ENCODE measurements around the gene TAF11L7. TPM values are rescaled to one million over a fixed set of nuclear protein-coding genes. Genes with fewer than 3 reads are reported as not detected.
"Not testable (repeated sequence)": the region's sequence is repeated elsewhere in the genome, so short reads cannot be mapped to it uniquely, and the experiment has no call there.

Gene TAF11L7
- total and polyA plus RNA-seq, 2 experiments from 2014 or later: not detected

- no peak for TF ChIP-seq EZH2 (IDR thresholded peaks at IDR 0.05; ENCODE audit: insufficient read depth, poor library complexity, severe bottlenecking)
- no peak for TF ChIP-seq EZH2phosphoT487 (IDR thresholded peaks at IDR 0.05; ENCODE audit: insufficient read depth, low read depth)
- WGBS, 2 experiments (ENCODE audit: low coverage in 1 of 2, low lambda C conversion rate in 2 of 2, missing lambda C conversion rate in 2 of 2): 28 to 33% methylated on average over 3 of the region's 3 CpGs
- H2AFZ ChIP-seq: no peak overlapping the region
- H3K27me3 ChIP-seq (replicated peaks; ENCODE audit: insufficient read depth): no peaks in the 10 kb centered on the region
- H3K9me3 ChIP-seq (ENCODE audit: low read depth): no peaks in the 10 kb centered on the region
- H3K4me2 ChIP-seq (ENCODE audit: unreplicated experiment): no peak overlapping the region
- H3K36me3 ChIP-seq (ENCODE audit: low read depth): no peaks in the 10 kb centered on the region
- DNase-seq: no peak
- in situ Hi-C loops (cut with MboI): no loop called here
- no peak overlapping the region for H3K9ac ChIP-seq
- no peak overlapping the region for H3K27ac ChIP-seq
- H3K4me1 ChIP-seq (ENCODE audit: insufficient read depth): no peaks in the 10 kb centered on the region
- H3K9me2 ChIP-seq (ENCODE audit: insufficient read depth): no peaks in the 10 kb centered on the region
- H3F3A ChIP-seq (ENCODE audit: insufficient read depth): no peaks in the 10 kb centered on the region
- H3K79me2 ChIP-seq (ENCODE audit: insufficient read depth): no peaks in the 10 kb centered on the region
- no peak overlapping the region for H3K4me3 ChIP-seq
- H4K20me1 ChIP-seq (ENCODE audit: insufficient read depth): no peaks in the 10 kb centered on the region
Observed at GRCh38 chr5:17619354-17619753, 33.8 kb upstream of the TAF11L7 start.

- TF ChIP-seq EZH2phosphoT487 (IDR thresholded peaks at IDR 0.05; ENCODE audit: insufficient read depth, low read depth) (no peak), EZH2 (IDR thresholded peaks at IDR 0.05; ENCODE audit: insufficient read depth, poor library complexity, severe bottlenecking) (no peak)
- no peaks in the 10 kb centered on the region for H3K4me1 ChIP-seq (ENCODE audit: insufficient read depth)
- no peak for DNase-seq
- H4K20me1 ChIP-seq (ENCODE audit: insufficient read depth): no peaks in the 10 kb centered on the region
- WGBS, 2 experiments (ENCODE audit: low coverage in 1 of 2, low lambda C conversion rate in 2 of 2, missing lambda C conversion rate in 2 of 2): 53 to 55% methylated on average over 17 of the region's 17 CpGs
- no peak overlapping the region for H3K4me2 ChIP-seq (ENCODE audit: unreplicated experiment)
- H3K9me2 ChIP-seq (ENCODE audit: insufficient read depth): no peaks in the 10 kb centered on the region
- no peaks in the 10 kb centered on the region for H3F3A ChIP-seq (ENCODE audit: insufficient read depth)
- in situ Hi-C loops (cut with MboI): no loop called here
- H3K9me3 ChIP-seq (ENCODE audit: low read depth): no peaks in the 10 kb centered on the region
- H3K9ac ChIP-seq: no peak overlapping the region
- H3K4me3 ChIP-seq: no peak overlapping the region
- H2AFZ ChIP-seq: no peak overlapping the region
- no peaks in the 10 kb centered on the region for H3K79me2 ChIP-seq (ENCODE audit: insufficient read depth)
- no peaks in the 10 kb centered on the region for H3K27me3 ChIP-seq (replicated peaks; ENCODE audit: insufficient read depth)
- no peaks in the 10 kb centered on the region for H3K36me3 ChIP-seq (ENCODE audit: low read depth)
- H3K27ac ChIP-seq: no peak overlapping the region
Observed at GRCh38 chr5:17614872-17615605, 29.5 kb upstream of the TAF11L7 start.

- H3K27me3 ChIP-seq (replicated peaks; ENCODE audit: insufficient read depth); H3K9ac ChIP-seq; H3K4me3 ChIP-seq; in situ Hi-C loops (cut with MboI); H3F3A ChIP-seq (ENCODE audit: insufficient read depth); H3K79me2 ChIP-seq (ENCODE audit: insufficient read depth); H4K20me1 ChIP-seq (ENCODE audit: insufficient read depth); H3K9me3 ChIP-seq (ENCODE audit: low read depth); H2AFZ ChIP-seq; DNase-seq; H3K9me2 ChIP-seq (ENCODE audit: insufficient read depth); H3K36me3 ChIP-seq (ENCODE audit: low read depth); H3K4me2 ChIP-seq (ENCODE audit: unreplicated experiment); H3K4me1 ChIP-seq (ENCODE audit: insufficient read depth); H3K27ac ChIP-seq: not testable (repeated sequence)
- 54 to 74% methylated on average over 2 of the region's 2 CpGs for WGBS, 2 experiments (ENCODE audit: low coverage in 1 of 2, low lambda C conversion rate in 2 of 2, missing lambda C conversion rate in 2 of 2)
Observed at GRCh38 chr5:17610092-17610491, 24.5 kb upstream of the TAF11L7 start, which contains the start of gene TAF11L12. TSS of gene TAF11L12 (plus strand) at chr5:17610392.

- H3K79me2 ChIP-seq (ENCODE audit: insufficient read depth); H3F3A ChIP-seq (ENCODE audit: insufficient read depth); H3K4me3 ChIP-seq; H3K4me2 ChIP-seq (ENCODE audit: unreplicated experiment); H3K36me3 ChIP-seq (ENCODE audit: low read depth); H3K9me3 ChIP-seq (ENCODE audit: low read depth); H3K9ac ChIP-seq; DNase-seq; H3K4me1 ChIP-seq (ENCODE audit: insufficient read depth); H4K20me1 ChIP-seq (ENCODE audit: insufficient read depth); in situ Hi-C loops (cut with MboI); H3K27ac ChIP-seq; H3K9me2 ChIP-seq (ENCODE audit: insufficient read depth); H2AFZ ChIP-seq; H3K27me3 ChIP-seq (replicated peaks; ENCODE audit: insufficient read depth): not testable (repeated sequence)
- WGBS, 2 experiments (ENCODE audit: low coverage in 1 of 2, low lambda C conversion rate in 2 of 2, missing lambda C conversion rate in 2 of 2): 48 to 57% methylated on average over 4 of the region's 4 CpGs
Observed at GRCh38 chr5:17607461-17607860, 21.9 kb upstream of the TAF11L7 start.

- no peaks in the 10 kb centered on the region for H3K36me3 ChIP-seq (ENCODE audit: low read depth)
- no peak overlapping the region for H3K27ac ChIP-seq
- H3K4me2 ChIP-seq (ENCODE audit: unreplicated experiment): no peak overlapping the region
- no peak for DNase-seq
- no peaks in the 10 kb centered on the region for H3F3A ChIP-seq (ENCODE audit: insufficient read depth)
- H3K27me3 ChIP-seq (replicated peaks; ENCODE audit: insufficient read depth): no peaks in the 10 kb centered on the region
- no peaks in the 10 kb centered on the region for H4K20me1 ChIP-seq (ENCODE audit: insufficient read depth)
- H3K9ac ChIP-seq: no peak overlapping the region
- no peak overlapping the region for H3K4me3 ChIP-seq
- WGBS, 2 experiments (ENCODE audit: low coverage in 1 of 2, low lambda C conversion rate in 2 of 2, missing lambda C conversion rate in 2 of 2): 66% methylated on average over 14 of the region's 14 CpGs
- H3K79me2 ChIP-seq (ENCODE audit: insufficient read depth): no peaks in the 10 kb centered on the region
- in situ Hi-C loops (cut with MboI): no loop called here
- H3K9me2 ChIP-seq (ENCODE audit: insufficient read depth): no peaks in the 10 kb centered on the region
- no peak overlapping the region for H2AFZ ChIP-seq
- H3K4me1 ChIP-seq (ENCODE audit: insufficient read depth): no peaks in the 10 kb centered on the region
- no peak for TF ChIP-seq EZH2 (IDR thresholded peaks at IDR 0.05; ENCODE audit: insufficient read depth, poor library complexity, severe bottlenecking)
- no peak for TF ChIP-seq EZH2phosphoT487 (IDR thresholded peaks at IDR 0.05; ENCODE audit: insufficient read depth, low read depth)
- no peaks in the 10 kb centered on the region for H3K9me3 ChIP-seq (ENCODE audit: low read depth)
Observed at GRCh38 chr5:17604951-17605350, 19.4 kb upstream of the TAF11L7 start.

GRCh38 chr5:17603880-17604279 is 18.3 kb upstream of the TAF11L7 start, which contains the start of gene TAF11L11:
TSS of gene TAF11L11 (plus strand) at chr5:17604183.
- H3K36me3 ChIP-seq (ENCODE audit: low read depth); H3K4me2 ChIP-seq (ENCODE audit: unreplicated experiment); H3K27me3 ChIP-seq (replicated peaks; ENCODE audit: insufficient read depth); H3K9ac ChIP-seq; H2AFZ ChIP-seq; DNase-seq; H3K4me1 ChIP-seq (ENCODE audit: insufficient read depth); H3K9me3 ChIP-seq (ENCODE audit: low read depth); H3K4me3 ChIP-seq; H3F3A ChIP-seq (ENCODE audit: insufficient read depth); H3K27ac ChIP-seq; H3K79me2 ChIP-seq (ENCODE audit: insufficient read depth); H3K9me2 ChIP-seq (ENCODE audit: insufficient read depth); in situ Hi-C loops (cut with MboI); H4K20me1 ChIP-seq (ENCODE audit: insufficient read depth): not testable (repeated sequence)
- 27% methylated on average over 6 of the region's 6 CpGs for WGBS, 2 experiments (ENCODE audit: low coverage in 1 of 2, low lambda C conversion rate in 2 of 2, missing lambda C conversion rate in 2 of 2)

GRCh38 chr5:17597728-17598127 is 12.2 kb upstream of the TAF11L7 start, which contains the start of gene TAF11L10:
TSS of gene TAF11L10 (minus strand) at chr5:17597828.
- WGBS, 2 experiments (ENCODE audit: low coverage in 1 of 2, low lambda C conversion rate in 2 of 2, missing lambda C conversion rate in 2 of 2): no CpG with 5 or more reads among the region's 15 CpGs

More at GRCh38 chr5:17597728-17598127, 12.2 kb upstream of the TAF11L7 start, which contains the start of gene TAF11L10:
- H3K9me3 ChIP-seq (ENCODE audit: low read depth); DNase-seq; H3K4me2 ChIP-seq (ENCODE audit: unreplicated experiment); H3K27ac ChIP-seq; H3K9ac ChIP-seq; H2AFZ ChIP-seq; H3K4me3 ChIP-seq; in situ Hi-C loops (cut with MboI); H3K4me1 ChIP-seq (ENCODE audit: insufficient read depth); H3F3A ChIP-seq (ENCODE audit: insufficient read depth); H3K79me2 ChIP-seq (ENCODE audit: insufficient read depth); H4K20me1 ChIP-seq (ENCODE audit: insufficient read depth); H3K9me2 ChIP-seq (ENCODE audit: insufficient read depth); H3K36me3 ChIP-seq (ENCODE audit: low read depth); H3K27me3 ChIP-seq (replicated peaks; ENCODE audit: insufficient read depth): not testable (repeated sequence)
